ENCODE measurements around the gene CADPS2.

CADPS2 gene

DNA sequence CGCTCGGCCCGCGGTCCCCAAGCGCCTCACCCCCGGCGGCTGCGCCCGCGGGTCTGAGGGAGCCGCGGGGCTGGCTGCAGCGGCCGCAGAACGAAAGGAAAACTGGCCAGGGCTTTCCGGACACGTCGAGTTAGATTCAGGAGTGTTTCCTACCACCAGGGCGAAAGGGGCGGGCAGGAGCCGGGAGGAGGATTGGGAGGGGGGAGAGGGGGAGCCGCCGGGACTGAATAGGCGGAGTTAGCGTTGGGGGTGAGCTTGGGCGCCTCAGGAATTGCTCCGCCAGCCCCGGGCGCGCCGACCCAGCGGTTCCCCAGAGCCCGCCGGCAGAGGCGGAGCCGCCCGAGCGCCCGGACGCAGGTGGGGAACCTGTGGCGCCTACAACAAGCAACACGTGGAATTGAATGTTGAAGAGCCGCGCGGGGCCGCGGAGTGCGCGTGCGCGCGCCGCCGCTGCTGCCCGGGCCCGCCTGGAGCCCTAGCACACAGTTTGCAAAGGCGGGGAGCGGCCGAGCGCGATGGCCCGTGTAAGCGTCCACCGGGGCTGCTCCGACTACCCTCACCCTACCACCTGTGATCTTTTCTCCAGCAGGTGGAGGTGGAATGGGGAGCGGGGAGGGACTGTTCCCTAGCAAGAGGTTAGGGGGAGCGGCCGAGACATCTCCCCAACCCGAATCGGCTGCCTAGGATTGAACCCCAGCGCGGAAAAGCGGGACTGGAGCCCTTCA lies at the start of gene CADPS2:
Gene CADPS2, minus strand, starts transcription at position 104 of the 725 bp plus-strand sequence. CDS start 123 bp downstream, outside the sequence.
- peak; percentile 14 to 95 (median 68) for DNase-seq

DNA sequence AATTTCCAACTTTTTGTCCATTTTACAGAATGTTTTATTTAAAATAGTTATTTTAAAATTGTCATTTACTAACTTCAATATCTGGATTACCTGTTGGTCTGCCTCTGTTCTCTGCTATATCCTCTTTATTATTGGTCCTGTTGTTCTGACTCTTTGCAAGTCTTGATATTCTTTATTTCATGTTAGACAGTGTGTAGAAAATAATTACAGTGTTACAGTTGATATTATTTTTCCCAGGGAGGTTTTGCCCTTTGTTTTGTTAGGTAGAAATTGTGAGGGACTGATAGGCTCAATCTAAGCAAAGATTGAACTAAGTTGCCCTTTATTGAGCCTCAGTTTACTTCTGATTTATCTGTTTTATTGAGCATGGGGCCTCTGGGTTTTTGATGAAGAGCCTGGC lies 49.4 kb upstream of the CADPS2 start:
- DNase-seq = no peak

DNA sequence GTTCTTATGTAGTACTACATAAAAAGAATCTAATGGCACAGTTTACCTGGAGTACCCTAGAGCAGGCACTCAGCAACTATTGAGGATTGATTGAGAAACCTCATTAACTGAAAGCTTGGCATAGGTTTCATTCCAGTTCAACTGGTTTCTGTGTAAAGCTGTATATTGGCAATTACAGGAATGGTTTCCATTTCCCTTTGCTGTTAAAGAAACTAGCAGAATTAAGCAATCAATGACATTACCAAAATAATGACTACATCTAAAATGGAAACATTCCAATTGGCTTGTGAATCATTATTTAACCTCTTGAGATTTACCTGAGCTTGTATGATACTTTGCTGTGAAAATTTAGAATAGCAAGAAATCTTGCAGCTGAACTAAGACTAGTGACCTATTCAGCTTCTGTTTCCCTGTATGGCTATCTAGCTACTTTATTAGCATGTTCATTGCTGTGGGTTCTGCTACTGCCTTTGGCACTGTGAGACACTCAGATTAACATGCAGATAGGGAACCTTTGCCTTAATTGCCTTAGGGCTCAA lies 33.5 kb upstream of the CADPS2 start:
- DNase-seq = no peak

DNA sequence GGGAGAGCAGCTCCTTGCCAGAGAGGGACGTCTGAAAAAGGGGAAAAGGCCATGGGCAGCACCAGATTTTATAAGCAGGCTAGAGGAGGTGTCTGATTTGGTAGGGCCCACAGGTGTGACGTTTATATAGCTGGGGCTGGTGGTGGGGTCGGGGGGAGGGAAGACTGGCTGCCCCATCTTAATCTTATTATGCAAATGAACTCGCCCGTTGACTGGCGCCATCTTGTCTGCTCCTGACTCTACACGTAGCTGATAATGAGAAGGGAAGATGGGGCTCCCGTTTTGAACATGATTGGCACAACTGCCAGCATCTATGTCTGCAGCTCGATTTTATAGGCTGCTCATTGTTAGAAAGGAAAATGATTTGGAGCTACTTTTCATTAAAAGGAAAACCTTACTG lies 28.6 kb upstream of the CADPS2 start:
- no peak for DNase-seq

DNA sequence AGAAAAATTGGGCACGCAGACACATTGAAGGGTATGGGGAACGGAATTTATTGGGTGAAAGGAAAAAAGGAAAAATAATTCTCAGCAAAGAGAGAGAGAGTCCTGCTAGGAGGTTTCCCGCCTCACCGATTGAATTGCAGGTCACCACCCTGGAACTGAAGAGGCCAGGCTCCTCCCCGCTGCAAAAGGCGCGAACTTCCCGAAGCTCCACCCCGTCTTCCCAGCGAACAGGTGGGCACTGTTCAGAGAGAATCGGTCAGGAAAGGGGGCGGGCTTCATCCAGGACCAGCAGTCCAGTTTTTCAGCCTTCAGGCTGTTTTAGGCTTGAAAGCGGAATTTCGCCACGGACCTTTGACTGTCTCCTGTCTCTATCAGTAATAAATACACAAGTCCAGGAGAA lies 27.3 kb upstream of the CADPS2 start:
- no peak for DNase-seq

DNA sequence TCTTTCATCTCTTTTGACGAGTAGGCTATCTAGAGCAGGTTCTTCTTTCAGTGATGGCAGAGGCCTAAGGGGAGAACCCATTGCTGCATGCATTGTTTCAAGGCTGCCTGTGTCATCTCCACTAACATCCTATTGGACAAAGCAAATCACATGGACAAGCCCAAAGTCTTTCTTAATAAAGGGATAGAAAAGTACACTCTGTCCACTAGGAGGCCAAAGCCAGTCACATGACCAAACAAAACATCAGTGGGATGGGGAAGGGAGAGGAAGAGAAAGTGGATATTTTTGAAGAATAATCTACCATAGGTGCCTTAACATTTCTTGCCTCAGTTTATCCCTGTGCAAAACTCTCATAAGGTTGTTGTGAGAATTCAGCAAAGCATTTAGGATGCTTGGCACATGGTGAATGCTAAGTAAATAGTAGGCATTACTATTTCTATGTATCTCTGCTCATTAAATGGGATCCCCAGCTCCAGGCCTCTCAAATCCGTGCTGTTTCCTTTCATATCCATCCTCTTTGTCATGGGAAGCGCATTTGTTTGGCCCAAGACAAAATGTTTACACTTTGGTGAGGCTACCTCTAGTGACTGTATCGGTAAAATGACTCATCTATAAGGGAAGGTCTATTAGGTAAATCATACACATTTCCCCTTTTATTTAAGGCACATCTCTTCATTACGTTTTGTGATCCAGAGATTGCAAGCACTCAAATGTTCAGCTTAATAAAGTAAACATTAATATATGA lies 16.7 kb upstream of the CADPS2 start:
- no peak for DNase-seq

DNA sequence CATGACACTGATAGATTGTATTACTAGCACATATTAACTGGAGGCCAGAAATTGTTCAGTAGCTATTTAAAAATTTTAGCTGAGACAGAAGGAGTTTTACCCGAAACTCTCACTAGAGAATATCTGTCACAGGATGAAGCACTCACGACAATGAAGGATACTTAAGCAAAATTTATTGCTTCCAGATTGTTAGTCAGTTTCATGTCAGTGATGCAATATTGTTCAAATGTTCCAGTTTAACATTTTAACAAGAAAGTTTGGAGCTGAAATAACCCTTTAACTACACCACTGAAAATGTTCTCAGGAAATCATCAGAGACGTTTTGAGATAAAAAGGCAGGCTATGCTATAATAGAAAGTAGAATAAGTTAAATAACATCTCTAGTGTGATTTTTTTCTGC lies 15.0 kb upstream of the CADPS2 start:
- DNase-seq = no peak

DNA sequence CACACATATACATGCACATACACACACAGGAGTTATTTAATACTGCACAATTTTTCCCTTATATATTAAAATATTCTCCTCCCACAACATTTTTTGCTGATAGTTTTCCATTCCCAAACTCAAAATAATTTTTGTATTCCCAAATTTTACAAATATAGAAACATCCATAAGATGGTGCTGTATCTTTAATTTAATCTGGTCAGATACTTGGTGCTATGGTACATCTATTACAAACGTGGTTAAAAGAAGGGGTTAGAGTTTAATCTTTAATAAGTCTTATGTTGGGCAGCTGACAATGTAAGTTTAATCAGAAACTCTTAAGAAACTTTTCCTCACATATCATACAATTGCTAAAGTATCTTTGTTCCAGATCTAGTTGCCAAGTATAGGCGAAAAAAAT lies 10.2 kb upstream of the CADPS2 start:
- no peak for DNase-seq

DNA sequence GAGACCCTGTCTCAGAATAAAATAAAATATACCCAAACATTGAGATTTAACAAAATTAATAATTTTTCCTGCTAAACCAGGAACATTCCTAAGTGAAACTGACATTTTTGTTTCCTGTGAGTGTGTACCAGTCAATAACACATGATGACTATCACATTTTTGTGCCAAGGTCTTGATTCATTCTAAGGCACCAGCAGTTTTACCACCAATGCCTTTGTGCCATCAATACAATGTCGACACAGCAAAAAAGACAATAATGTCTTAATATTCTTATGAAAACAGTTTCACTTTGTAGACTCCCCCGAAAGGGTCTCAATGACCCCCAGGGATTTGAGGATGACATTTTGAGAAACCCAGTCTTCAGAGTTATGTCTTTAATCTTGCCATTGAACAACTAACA lies 7.2 kb upstream of the CADPS2 start:
- no peak for DNase-seq

DNA sequence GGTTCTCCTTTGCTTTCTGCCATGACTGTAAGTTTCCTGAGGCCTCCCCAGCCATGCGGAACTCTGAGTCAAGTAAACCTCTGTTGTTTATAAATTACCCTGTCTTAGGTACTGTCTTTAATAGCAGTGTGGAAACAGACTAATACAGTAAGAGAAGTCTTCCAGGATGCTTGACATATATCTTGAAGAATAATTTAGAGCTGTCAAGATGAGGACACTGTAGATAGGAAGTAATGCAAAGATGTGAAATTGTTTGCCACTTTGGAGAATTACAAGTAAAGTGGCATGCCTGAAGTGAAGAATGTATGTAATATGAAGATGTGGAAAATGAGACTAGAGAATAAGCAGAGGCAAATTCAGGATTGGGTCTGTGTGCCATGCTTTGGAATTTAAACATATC lies 2.9 kb upstream of the CADPS2 start:
- no peak for DNase-seq

DNA sequence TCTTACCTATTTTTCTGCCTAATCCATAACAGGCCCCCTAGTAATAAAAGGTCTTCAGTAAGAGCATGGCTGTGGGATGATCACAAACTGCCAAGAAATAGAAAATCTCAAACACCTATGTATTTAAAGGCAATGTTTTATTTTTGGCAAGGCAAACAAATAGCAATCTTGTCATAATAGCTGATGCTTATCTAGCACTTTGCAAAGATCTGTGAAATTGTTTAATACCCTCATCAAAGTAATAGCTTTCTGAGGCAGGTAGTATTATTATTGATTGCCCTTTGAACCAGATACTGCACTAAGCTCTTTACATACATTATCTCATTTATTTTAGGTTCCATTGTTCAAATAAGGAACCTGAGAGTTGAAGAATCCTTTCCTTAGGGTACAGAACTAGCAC lies 1.6 kb upstream of the CADPS2 start:
- peak in 1 of 14 donors; percentile 63 for DNase-seq

DNA sequence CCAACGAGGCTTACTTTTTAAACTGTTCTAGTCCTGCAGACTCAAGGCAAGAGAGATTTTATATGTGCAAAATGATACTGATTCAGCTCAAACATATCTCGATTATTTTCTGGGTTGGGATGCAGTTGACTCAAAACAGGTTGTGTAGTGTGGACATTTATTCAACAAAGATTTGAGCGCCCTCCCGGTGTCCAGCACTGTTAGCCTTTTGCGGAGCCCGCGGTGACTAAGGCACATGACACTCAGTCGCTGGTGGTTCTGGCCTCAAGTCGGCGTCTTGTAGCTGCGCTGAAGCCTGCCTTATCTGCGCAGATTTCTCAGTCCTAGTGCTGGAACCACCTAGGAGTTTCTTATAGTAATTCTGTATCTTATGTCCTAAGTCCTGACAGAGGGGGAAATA lies 938 bp upstream of the CADPS2 start:
- peak in 11 of 14 donors; percentile 4 to 88 (median 32) for DNase-seq

DNA sequence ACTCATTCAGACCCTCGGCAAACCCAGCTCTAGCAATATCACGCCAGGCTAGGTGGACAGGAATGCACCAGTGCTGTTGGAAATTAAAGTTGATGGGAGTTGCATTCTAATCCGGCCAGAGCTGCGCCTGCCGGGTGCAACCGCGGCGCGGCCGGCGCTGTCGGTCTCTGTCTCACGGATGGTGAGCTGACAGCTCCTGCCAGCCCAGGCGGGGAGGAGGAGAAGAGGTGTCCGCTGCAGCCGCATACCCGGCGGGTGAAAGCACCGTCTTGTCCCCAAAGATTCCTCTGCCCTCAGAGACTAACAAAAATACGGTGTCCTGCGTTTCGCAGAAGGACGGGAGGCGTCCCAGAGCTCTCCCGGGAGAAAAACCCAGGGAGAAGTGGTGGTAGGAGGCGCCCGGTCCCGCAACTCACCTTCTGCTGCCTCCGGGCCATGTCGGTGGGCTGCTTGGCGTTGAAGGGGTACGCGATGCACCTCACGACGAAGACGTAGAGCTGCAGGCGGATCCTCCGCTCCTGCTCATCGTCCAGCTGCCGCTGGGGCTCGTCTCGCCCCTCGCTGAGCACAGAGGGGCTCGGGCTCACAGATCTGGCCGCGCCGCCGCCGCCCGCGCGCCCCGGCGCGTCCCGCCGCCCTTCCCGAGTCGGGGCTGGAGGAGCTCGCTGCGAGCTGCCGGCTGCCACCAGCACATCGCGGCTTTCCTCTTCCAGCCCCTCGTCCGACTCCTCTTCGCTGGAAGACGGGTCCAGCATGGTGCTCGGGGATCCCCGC lies 490 bp downstream of the CADPS2 start:
- DNase-seq = peak in 10 of 14 donors; percentile 10 to 73 (median 39)

DNA sequence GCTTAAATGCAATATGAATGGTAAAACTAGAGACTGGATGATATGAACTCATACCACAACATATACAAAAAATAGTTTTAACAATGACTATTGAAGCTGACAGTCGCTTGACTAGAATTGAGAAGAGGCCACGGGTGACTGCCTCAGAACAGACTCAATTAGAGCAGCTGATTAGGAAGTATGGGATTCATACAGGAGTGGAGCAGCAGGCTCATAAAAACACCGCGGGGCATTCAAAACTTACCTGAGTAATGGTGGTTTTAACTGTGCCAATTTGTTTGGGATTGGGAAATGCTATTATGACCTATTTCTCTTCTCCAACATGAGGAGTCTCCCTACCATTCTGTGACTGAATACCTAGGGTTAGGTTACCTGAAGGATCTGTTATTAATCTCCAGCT lies 2.1 kb downstream of the CADPS2 start:
- DNase-seq = peak in 1 of 14 donors; percentile 42

DNA sequence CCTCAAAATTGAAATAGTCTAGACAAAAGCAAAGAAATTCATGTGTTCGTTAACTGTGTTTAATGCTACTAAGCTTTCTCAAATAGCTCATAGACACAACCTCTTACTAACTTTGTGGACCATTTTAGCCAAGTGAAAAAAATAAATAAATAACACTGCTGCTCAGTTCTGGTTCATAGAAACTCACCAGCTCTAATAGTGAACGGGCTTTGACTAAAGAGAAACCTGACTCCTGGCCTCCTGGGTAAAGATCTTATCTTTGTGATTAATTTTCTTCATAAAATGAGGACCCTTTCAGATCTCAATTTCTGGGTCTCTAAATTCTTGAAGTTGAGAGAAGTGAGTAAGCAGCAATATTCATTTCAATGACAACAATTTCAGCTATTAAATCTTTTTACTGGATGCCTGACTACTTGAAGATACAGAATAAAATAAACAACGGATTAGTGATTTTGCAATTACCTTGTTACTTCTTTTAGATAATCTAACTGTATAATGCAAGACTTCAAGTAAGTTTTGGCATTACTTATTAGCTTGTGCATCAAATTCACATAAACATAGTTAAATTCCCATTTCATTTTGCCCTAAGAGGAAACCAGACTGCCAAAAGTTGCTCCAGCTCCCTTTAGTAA lies 3.1 kb downstream of the CADPS2 start:
- DNase-seq = no peak

DNA sequence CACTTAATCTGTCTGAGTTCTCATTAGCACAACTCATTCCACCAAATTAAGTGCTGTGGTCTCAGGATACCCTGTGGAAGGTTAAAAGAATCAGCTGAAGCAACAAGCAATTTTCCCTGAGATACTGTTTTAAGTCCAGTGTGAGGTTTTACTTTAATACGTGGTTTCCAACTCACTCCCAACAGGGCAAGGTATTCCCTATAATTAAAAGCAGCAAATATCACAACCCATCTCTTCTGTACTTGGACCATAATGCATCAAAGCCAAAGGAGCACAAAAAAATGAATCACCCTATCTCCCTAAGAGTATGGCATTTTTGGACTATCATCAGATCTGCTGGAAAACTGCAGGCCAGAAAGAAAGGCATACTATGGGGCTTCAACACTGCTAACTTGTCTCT lies 4.9 kb downstream of the CADPS2 start:
- peak in 1 of 14 donors; percentile 58 for DNase-seq

DNA sequence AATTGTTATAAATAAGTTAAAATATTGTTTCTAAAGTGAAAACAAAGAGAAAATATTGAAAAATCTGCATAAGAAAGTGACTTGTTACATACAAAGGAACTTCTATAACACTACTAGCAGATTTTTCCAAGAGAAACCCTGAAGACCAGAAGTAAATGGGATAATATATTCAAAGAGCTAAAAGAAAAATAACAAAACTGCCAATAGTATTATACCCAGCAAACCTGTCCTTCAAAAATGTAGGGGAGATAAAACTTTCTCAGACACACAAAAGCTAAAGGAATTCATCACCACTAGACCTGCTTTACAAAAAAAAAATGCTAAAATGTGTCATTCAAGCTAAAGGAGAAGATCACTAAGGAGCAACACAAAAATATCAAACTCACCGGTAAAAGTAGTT lies 17.0 kb downstream of the CADPS2 start:
- no peak for DNase-seq

DNA sequence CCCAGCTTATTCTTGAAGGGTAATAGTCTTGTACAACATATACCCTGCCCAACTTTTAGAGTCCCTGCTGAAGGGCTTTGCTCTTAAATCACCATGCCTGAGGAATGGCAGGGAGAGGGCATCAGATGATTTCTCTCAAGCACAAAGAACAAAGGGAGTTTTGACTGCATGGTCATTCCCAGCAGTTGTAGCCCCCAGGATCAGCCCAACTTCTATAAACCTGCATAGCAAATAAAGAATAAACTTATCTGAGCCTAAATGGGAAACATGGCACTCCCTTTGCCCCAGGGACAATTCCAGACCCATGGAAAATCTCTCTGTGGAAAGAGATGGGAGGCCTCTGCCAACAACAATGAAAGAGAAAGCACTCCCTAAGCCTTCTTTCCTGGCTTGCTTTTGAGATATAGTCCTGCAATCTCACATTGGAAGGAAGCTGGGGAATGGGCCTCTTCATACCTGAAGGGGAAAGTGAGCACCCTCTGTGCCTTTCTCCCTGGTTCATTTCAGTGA lies 18.7 kb downstream of the CADPS2 start:
- DNase-seq = no peak

DNA sequence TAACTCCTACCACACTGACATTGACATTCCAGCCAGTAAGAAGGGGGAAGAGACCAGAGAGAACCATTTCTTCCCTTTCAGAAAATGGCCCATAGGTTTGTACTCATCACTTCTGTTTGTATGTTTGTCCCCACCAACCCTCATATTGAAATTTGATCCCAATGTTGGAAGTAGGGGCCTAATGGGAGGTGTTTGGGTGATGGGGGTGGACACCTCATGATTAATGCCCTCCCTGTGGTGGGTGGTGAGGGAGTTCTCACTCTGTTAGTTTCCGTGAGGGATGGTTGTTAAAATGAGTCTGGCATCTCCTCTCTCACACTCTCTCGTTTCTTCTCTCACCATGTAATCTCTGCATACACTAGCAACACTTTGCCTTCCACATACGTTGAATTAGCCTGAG lies 21.4 kb downstream of the CADPS2 start:
- DNase-seq = no peak

DNA sequence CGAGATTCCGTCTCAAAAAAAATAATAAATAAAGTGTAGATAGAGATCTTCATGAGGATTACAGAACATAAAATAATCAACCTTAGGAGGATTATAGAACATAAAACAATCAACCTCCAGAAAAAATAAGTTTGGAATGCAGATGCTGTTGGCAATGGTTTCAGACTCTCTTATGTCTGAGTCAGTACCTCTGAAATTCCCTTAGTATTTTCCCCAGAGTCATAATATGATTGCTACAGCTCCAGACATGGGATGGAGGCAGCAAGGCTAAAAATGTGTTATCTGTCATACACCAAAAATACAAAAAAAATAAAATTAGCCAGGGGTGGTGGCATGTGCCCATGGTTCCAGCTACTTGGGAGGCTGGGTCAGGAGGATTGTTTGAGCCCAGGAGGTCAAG lies 22.2 kb downstream of the CADPS2 start:
- no peak for DNase-seq

DNA sequence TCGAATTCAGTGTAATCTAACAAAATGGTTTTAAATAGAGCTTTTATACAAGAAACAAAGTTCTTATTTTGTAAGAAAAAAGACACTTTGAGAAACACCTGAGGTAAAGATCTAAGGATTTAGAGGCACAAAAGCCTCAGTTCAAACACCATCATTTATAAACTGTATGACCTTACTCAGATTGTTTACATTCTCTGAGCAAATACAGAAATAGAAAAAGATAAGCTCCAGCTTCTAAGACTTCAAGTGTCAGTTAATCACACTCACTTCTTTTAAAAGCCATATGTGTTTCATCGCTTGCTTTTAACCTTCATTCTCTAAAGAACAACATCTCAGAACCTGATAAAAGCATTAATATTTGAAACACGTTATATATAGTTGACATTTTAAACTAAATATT lies 27.9 kb downstream of the CADPS2 start:
- no peak for DNase-seq

DNA sequence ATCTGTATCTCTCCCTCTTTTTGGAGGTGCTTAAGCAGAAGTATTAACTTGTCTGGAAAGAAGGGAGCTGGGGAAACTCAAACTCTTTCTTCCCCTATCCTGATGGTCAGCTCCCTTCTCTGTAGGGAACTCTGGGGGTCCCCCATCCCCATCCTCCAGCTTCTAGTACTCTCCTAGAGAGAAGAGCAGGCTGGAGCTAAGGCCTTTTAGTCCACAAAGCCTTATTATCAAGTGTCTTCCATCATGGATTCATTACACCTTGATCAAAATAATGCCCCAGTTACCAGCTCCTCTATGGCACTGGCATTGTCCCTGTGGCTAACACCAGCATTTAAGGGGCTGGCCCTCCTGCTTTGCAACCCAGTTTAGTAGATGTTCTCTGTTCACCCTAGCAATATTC lies 35.7 kb downstream of the CADPS2 start:
- DNase-seq = no peak

Measured in C1 segment of cervical spinal cord (tissue), 14 donors.